ENCODE measurements around the gene BTBD9.

Gene BTBD9

GRCh38 chr6:38173909-38174308 lies 465.8 kb downstream of the BTBD9 start:
- Mint-ChIP-seq H3K9me3 (no peaks in the 10 kb centered on the region), H3K4me3 (no peak overlapping the region), H3K27ac (peak overlapping the region in 1 of 2 donors; percentile 82), H3K4me1 (ENCODE audit: low read depth in 2 of 2) (peaks cover 5 to 11% of the 10 kb centered on the region in 2 donors), H3K36me3 (ENCODE audit: insufficient read depth) (peaks cover 21% of the 10 kb centered on the region), H3K27me3 (no peaks in the 10 kb centered on the region)
- ATAC-seq (replicated peaks) = no peak
- DNase-seq = no peak

GRCh38 chr6:38172739-38173410 lies 466.9 kb downstream of the BTBD9 start:
- DNase-seq = no peak
- Mint-ChIP-seq H3K4me3 (no peak overlapping the region), H3K4me1 (ENCODE audit: low read depth in 2 of 2) (peaks cover 2 to 6% of the 10 kb centered on the region in 2 donors), H3K27ac (peak overlapping the region; percentile 77 to 84), H3K27me3 (no peaks in the 10 kb centered on the region), H3K36me3 (ENCODE audit: insufficient read depth) (peaks cover 16% of the 10 kb centered on the region), H3K9me3 (no peaks in the 10 kb centered on the region)
- ATAC-seq (replicated peaks) = no peak

- H3K4me1 Mint-ChIP-seq (ENCODE audit: low read depth in 2 of 2) = peaks cover 0 to 6% of the 10 kb centered on the region in 2 donors
- ATAC-seq (replicated peaks) (no peak), DNase-seq (no peak)
- no peaks in the 10 kb centered on the region for H3K27me3 Mint-ChIP-seq
- H3K36me3 Mint-ChIP-seq (ENCODE audit: insufficient read depth) = peaks cover 14% of the 10 kb centered on the region
- H3K4me3 Mint-ChIP-seq = no peak overlapping the region
- H3K9me3 Mint-ChIP-seq = no peaks in the 10 kb centered on the region
- peak overlapping the region in 1 of 2 donors; percentile 77 for H3K27ac Mint-ChIP-seq
Measured at GRCh38 chr6:38171997-38172738, 467.6 kb downstream of the BTBD9 start.

- Mint-ChIP-seq H3K4me1 (ENCODE audit: low read depth in 2 of 2) (peaks cover 0 to 3% of the 10 kb centered on the region in 2 donors), H3K4me3 (no peak overlapping the region), H3K27me3 (no peaks in the 10 kb centered on the region), H3K36me3 (ENCODE audit: insufficient read depth) (peaks cover 12% of the 10 kb centered on the region), H3K27ac (no peak overlapping the region), H3K9me3 (no peaks in the 10 kb centered on the region)
- DNase-seq = no peak
- no peak for ATAC-seq (replicated peaks)
Measured at GRCh38 chr6:38170666-38171355, 468.9 kb downstream of the BTBD9 start.

- no peak for DNase-seq
- Mint-ChIP-seq H3K36me3 (ENCODE audit: insufficient read depth) (peaks cover 12% of the 10 kb centered on the region), H3K9me3 (no peaks in the 10 kb centered on the region), H3K4me3 (no peak overlapping the region), H3K27me3 (no peaks in the 10 kb centered on the region), H3K4me1 (ENCODE audit: low read depth in 2 of 2) (peaks cover 0 to 3% of the 10 kb centered on the region in 2 donors), H3K27ac (no peak overlapping the region)
- no peak for ATAC-seq (replicated peaks)
Measured at GRCh38 chr6:38169977-38170526, 469.7 kb downstream of the BTBD9 start.

GRCh38 chr6:38169221-38169976 lies 470.3 kb downstream of the BTBD9 start:
- Mint-ChIP-seq H3K36me3 (ENCODE audit: insufficient read depth) (peaks cover 12% of the 10 kb centered on the region), H3K27ac (peak overlapping the region in 1 of 2 donors; percentile 66), H3K4me3 (no peak overlapping the region), H3K9me3 (no peaks in the 10 kb centered on the region), H3K27me3 (no peaks in the 10 kb centered on the region), H3K4me1 (ENCODE audit: low read depth in 2 of 2) (peaks cover 0 to 5% of the 10 kb centered on the region in 2 donors)
- DNase-seq = no peak
- ATAC-seq (replicated peaks) = no peak

GRCh38 chr6:38168699-38169098 lies 471.0 kb downstream of the BTBD9 start:
- Mint-ChIP-seq H3K36me3 (ENCODE audit: insufficient read depth) (peaks cover 12% of the 10 kb centered on the region), H3K4me3 (no peak overlapping the region), H3K4me1 (ENCODE audit: low read depth in 2 of 2) (peaks cover 3 to 4% of the 10 kb centered on the region in 2 donors), H3K27ac (peak overlapping the region in 1 of 2 donors; percentile 66), H3K9me3 (no peaks in the 10 kb centered on the region), H3K27me3 (no peaks in the 10 kb centered on the region)
- ATAC-seq (replicated peaks) (no peak), DNase-seq (no peak)

GRCh38 chr6:38168126-38168525 lies 471.6 kb downstream of the BTBD9 start:
- Mint-ChIP-seq H3K4me3 (no peak overlapping the region), H3K36me3 (ENCODE audit: insufficient read depth) (peaks cover 9% of the 10 kb centered on the region), H3K9me3 (no peaks in the 10 kb centered on the region), H3K27me3 (no peaks in the 10 kb centered on the region), H3K27ac (no peak overlapping the region), H3K4me1 (ENCODE audit: low read depth in 2 of 2) (peaks cover 2 to 4% of the 10 kb centered on the region in 2 donors)
- ATAC-seq (replicated peaks) (no peak), DNase-seq (no peak)

GRCh38 chr6:38167598-38167997 lies 472.1 kb downstream of the BTBD9 start:
- no peak overlapping the region for H3K4me3 Mint-ChIP-seq
- DNase-seq = no peak

GRCh38 chr6:38166411-38167240 lies 473.1 kb downstream of the BTBD9 start:
- H3K4me3 Mint-ChIP-seq = no peak overlapping the region
- no peak overlapping the region for H3K27ac Mint-ChIP-seq

More at GRCh38 chr6:38167598-38167997, 472.1 kb downstream of the BTBD9 start:
- Mint-ChIP-seq H3K9me3 (no peaks in the 10 kb centered on the region), H3K4me1 (ENCODE audit: low read depth in 2 of 2) (peaks cover 2 to 4% of the 10 kb centered on the region in 2 donors), H3K27ac (peak overlapping the region in 1 of 2 donors; percentile 15), H3K36me3 (ENCODE audit: insufficient read depth) (peaks cover 6% of the 10 kb centered on the region), H3K27me3 (no peaks in the 10 kb centered on the region)
- ATAC-seq (replicated peaks) = no peak

GRCh38 chr6:38164671-38165108 lies 475.0 kb downstream of the BTBD9 start:
- ATAC-seq (replicated peaks) = no peak
- no peak overlapping the region for H3K27ac Mint-ChIP-seq

More at GRCh38 chr6:38166411-38167240, 473.1 kb downstream of the BTBD9 start:
- DNase-seq = no peak
- peaks cover 4 to 5% of the 10 kb centered on the region in 2 donors for H3K4me1 Mint-ChIP-seq (ENCODE audit: low read depth in 2 of 2)
- H3K27me3 Mint-ChIP-seq = no peaks in the 10 kb centered on the region
- H3K9me3 Mint-ChIP-seq = no peaks in the 10 kb centered on the region
- ATAC-seq (replicated peaks) = no peak
- peaks cover 6% of the 10 kb centered on the region for H3K36me3 Mint-ChIP-seq (ENCODE audit: insufficient read depth)

GRCh38 chr6:38164131-38164481 lies 475.6 kb downstream of the BTBD9 start:
- Mint-ChIP-seq H3K4me3 (no peak overlapping the region), H3K4me1 (ENCODE audit: low read depth in 2 of 2) (peaks cover 5 to 7% of the 10 kb centered on the region in 2 donors), H3K27ac (no peak overlapping the region), H3K36me3 (ENCODE audit: insufficient read depth) (peaks cover 11% of the 10 kb centered on the region), H3K27me3 (no peaks in the 10 kb centered on the region), H3K9me3 (no peaks in the 10 kb centered on the region)
- ATAC-seq (replicated peaks) (no peak), DNase-seq (no peak)

More at GRCh38 chr6:38164671-38165108, 475.0 kb downstream of the BTBD9 start:
- no peak overlapping the region for H3K4me3 Mint-ChIP-seq
- no peaks in the 10 kb centered on the region for H3K27me3 Mint-ChIP-seq
- H3K36me3 Mint-ChIP-seq (ENCODE audit: insufficient read depth) = peaks cover 6% of the 10 kb centered on the region
- peaks cover 5 to 7% of the 10 kb centered on the region in 2 donors for H3K4me1 Mint-ChIP-seq (ENCODE audit: low read depth in 2 of 2)
- DNase-seq = no peak
- H3K9me3 Mint-ChIP-seq = no peaks in the 10 kb centered on the region
